ENCODE data around the gene P2RX7. TPM values are rescaled to one million over a fixed set of nuclear protein-coding genes. Genes with fewer than 3 reads are reported as not detected.

Gene P2RX7
- total RNA-seq, 1 experiment from 2014 or later = 0.17 TPM

DNA sequence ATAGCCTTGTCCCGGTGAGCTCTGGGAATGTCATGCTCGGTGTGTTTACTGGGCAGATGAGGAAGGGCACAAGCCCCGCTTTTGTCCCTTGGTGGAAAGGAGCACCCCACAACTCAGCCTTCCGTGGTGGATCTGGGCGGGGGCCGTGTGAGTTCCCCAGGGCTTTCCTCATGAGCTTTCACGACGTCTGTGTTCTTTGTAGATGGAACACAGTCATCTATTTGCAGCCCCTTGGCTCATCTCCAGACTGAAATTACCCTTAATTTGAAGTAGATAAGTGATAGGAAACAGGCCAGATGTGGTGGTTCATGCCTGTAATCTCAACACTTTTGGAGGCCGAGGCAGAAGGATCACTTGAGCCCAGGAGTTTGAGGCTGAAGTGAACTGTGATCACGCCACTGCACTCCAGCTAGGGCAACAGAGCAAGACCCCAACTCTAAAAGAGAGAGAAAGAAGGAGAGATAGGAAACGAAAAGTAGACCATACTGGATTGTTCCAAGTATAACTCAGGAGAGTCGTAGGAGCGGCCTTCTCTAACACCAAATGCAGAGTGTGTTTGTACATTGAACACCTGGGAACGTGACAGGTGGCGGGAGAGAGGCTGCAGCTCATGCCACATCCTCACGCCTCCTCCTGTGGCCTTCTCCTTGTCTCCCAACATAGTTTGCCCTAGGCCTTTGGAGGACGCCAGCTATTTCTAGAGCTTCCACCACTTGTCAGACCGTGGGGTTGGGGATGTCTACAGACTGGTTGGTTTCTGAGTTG lies 86.1 kb downstream of the P2RX7 start:
- POLR2A ChIA-PET (ENCODE audit: low non-redundant PET) = no interaction called here

DNA sequence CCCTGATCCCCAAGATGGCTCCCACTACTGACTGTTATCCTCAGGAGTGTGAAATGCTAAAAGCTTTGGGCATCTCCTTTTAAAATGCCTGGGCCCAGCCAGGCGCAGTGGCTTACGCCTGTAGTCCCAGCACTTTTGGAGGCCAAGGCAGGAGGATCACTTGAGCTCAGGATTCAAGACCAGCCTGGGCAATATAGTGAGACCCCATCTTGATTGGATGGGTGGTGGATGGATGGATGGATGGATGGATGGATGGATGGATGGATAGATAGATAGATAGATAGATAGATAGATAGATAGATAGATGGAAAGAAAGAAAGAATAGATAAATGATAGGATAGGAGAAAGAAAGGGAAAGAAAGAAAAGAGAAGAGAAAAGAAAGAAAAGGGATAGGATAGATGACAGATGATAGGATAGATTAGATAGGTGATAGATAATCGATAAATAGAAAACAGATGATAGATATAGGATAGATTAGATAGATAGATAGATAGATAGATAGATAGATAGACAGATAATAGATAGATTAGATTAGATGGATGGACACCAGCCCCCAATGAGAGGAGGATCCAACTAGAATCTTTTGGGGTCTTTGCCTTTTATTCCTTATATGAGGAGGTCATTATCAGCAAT lies 86.8 kb downstream of the P2RX7 start:
- Histone ChIP-seq H3K4me1 (ENCODE audit: insufficient read depth, low read length, poor library complexity, severe bottlenecking) (no peaks in the 10 kb centered on the region), H3K9me3 (ENCODE audit: low read depth, low read length, poor library complexity, severe bottlenecking) (no peaks in the 10 kb centered on the region), H3K27ac (ENCODE audit: low read depth, low read length, poor library complexity, severe bottlenecking) (no peak overlapping the region), H3K36me3 (ENCODE audit: insufficient read depth, low read length, poor library complexity, severe bottlenecking) (no peaks in the 10 kb centered on the region), H3K4me3 (ENCODE audit: low read depth, low read length, poor library complexity, severe bottlenecking) (no peak overlapping the region), H3K27me3 (replicated peaks; ENCODE audit: insufficient read depth, low read depth, low read length, poor library complexity) (no peaks in the 10 kb centered on the region)
- ChIA-PET POLR2A (ENCODE audit: low non-redundant PET) (no interaction called here), CTCF (no interaction called here)
- no peak for DNase-seq (ENCODE audit: low spot score)
- intact Hi-C loops (cut with micrococcal nuclease; ENCODE audit: unreplicated experiment) = no loop called here
- TF ChIP-seq, protein P1, sequence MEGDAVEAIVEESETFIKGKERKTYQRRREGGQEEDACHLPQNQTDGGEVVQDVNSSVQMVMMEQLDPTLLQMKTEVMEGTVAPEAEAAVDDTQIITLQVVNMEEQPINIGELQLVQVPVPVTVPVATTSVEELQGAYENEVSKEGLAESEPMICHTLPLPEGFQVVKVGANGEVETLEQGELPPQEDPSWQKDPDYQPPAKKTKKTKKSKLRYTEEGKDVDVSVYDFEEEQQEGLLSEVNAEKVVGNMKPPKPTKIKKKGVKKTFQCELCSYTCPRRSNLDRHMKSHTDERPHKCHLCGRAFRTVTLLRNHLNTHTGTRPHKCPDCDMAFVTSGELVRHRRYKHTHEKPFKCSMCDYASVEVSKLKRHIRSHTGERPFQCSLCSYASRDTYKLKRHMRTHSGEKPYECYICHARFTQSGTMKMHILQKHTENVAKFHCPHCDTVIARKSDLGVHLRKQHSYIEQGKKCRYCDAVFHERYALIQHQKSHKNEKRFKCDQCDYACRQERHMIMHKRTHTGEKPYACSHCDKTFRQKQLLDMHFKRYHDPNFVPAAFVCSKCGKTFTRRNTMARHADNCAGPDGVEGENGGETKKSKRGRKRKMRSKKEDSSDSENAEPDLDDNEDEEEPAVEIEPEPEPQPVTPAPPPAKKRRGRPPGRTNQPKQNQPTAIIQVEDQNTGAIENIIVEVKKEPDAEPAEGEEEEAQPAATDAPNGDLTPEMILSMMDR (conservative IDR thresholded peaks at IDR 0.05; ENCODE audit: low read depth, low read length) = no peak
- no peak for TF ChIP-seq EZH2 (IDR thresholded peaks at IDR 0.05; ENCODE audit: borderline replicate concordance, low read depth, low read length, poor library complexity, severe bottlenecking)
- BruUV-seq (replicated peaks) = no TSS peak

More for the DNA sequence above, 86.1 kb downstream of the P2RX7 start:
- DNase-seq (ENCODE audit: low spot score) = no peak
- intact Hi-C loops (cut with micrococcal nuclease; ENCODE audit: unreplicated experiment) = no loop called here
- H3K4me1 ChIP-seq (ENCODE audit: insufficient read depth, low read length, poor library complexity, severe bottlenecking) = no peaks in the 10 kb centered on the region
- no peak overlapping the region for H3K27ac ChIP-seq (ENCODE audit: low read depth, low read length, poor library complexity, severe bottlenecking)
- H3K9me3 ChIP-seq (ENCODE audit: low read depth, low read length, poor library complexity, severe bottlenecking) = no peaks in the 10 kb centered on the region
- BruUV-seq (replicated peaks) = no TSS peak
- no peak overlapping the region for H3K4me3 ChIP-seq (ENCODE audit: low read depth, low read length, poor library complexity, severe bottlenecking)
- H3K36me3 ChIP-seq (ENCODE audit: insufficient read depth, low read length, poor library complexity, severe bottlenecking) = no peaks in the 10 kb centered on the region
- CTCF ChIA-PET = no interaction called here
- H3K27me3 ChIP-seq (replicated peaks; ENCODE audit: insufficient read depth, low read depth, low read length, poor library complexity) = no peaks in the 10 kb centered on the region
- TF ChIP-seq, protein P1 (conservative IDR thresholded peaks at IDR 0.05; ENCODE audit: low read depth, low read length) = no peak
- no peak for TF ChIP-seq EZH2 (IDR thresholded peaks at IDR 0.05; ENCODE audit: borderline replicate concordance, low read depth, low read length, poor library complexity, severe bottlenecking)

DNA sequence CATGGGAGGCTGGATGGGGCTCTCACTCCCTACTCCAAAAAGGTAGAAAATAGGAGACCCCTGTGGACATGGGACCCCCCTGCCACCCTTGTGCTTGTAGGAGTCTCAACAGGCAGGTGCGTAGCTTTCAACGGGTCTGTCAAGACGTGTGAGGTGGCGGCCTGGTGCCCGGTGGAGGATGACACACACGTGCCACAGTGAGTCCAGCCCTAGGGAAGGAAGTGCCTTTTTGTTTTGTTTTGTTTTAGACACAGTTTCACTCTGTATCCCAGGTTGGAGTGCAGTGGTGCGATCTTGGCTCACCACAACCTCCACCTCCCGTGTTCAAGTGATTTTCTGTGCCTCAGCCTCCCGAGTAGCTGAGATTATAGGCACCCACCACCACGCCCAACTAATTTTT lies 90.2 kb downstream of the P2RX7 start:
- intact Hi-C loops (cut with micrococcal nuclease; ENCODE audit: unreplicated experiment) = no loop called here
- CTCF ChIA-PET = no interaction called here
- DNase-seq (ENCODE audit: low spot score) = no peak
- Histone ChIP-seq H3K27ac (ENCODE audit: low read depth, low read length, poor library complexity, severe bottlenecking) (no peak overlapping the region), H3K9me3 (ENCODE audit: low read depth, low read length, poor library complexity, severe bottlenecking) (no peaks in the 10 kb centered on the region), H3K27me3 (replicated peaks; ENCODE audit: insufficient read depth, low read depth, low read length, poor library complexity) (no peaks in the 10 kb centered on the region), H3K36me3 (ENCODE audit: insufficient read depth, low read length, poor library complexity, severe bottlenecking) (no peaks in the 10 kb centered on the region), H3K4me1 (ENCODE audit: insufficient read depth, low read length, poor library complexity, severe bottlenecking) (no peaks in the 10 kb centered on the region), H3K4me3 (ENCODE audit: low read depth, low read length, poor library complexity, severe bottlenecking) (no peak overlapping the region)
- BruUV-seq (replicated peaks) = no TSS peak
- POLR2A ChIA-PET (ENCODE audit: low non-redundant PET) = no interaction called here
- TF ChIP-seq, protein P1 (conservative IDR thresholded peaks at IDR 0.05; ENCODE audit: low read depth, low read length) = no peak
- no peak for TF ChIP-seq EZH2 (IDR thresholded peaks at IDR 0.05; ENCODE audit: borderline replicate concordance, low read depth, low read length, poor library complexity, severe bottlenecking)

Measured in A673 (cell line).